ENCODE results near the gene NAA35.

- no peak for TF ChIP-seq POLR2A (IDR thresholded peaks at IDR 0.05)
- TF ChIP-seq CTCF (IDR thresholded peaks at IDR 0.05) = no peak
- no peak for TF ChIP-seq POLR2AphosphoS5 (IDR thresholded peaks at IDR 0.05)
Observed at GRCh38 chr9:86042199-86042978, 101.4 kb downstream of the NAA35 start.
